HG02884 (cell line): Measurements from ENCODE around the gene TATDN2.

Experiments used
- ATAC-seq: cut with Tn5 transposase; IDR thresholded peaks from one replicate; pipeline ENCODE4 v1.9.1; 2021; ENCODE audit warnings: mild to moderate bottlenecking, moderate library complexity; ENCODE audit not compliant: unreplicated experiment

The TATDN2 gene

DNA sequence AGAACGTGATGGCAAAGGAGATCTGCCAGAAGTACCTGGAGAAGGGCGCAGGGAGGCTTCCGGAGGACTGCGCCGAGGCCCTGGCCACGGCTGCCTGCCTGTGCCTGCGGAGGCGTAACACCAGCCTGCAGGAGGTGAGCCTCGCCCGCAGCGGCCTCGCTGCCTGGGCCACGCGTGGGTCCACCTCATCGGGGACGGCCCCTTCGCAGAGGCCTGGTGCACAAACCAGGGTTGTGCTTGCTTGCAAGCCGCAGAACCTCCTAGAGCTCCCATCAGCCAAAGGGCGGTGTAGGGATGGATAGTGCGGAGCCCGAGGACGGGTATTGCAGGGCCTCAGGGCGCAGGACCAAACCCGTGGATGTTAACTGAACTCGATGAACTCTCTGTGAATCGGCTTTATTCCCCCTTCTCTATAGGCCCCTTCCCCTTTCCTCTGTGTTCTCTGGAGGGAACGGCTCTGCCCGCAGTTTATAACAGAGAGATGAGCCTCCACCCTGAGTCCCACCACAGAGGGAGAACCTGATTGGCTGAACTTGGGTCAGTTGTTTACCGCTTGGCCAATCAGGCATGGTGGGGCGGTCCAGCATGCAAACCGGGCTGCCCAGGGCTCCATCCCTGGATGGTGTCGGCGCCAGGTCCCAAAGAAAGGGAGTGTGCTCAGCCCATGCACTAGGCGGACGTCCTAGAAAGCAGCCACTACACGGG, 13.6 kb upstream of the TATDN2 start:
- no peak for ATAC-seq

GRCh38 chr3:10235551-10235950, 12.7 kb upstream of the TATDN2 start:
- no peak for ATAC-seq

- no peak for ATAC-seq
Measured at GRCh38 chr3:10238345-10239183, 9.7 kb upstream of the TATDN2 start.

DNA sequence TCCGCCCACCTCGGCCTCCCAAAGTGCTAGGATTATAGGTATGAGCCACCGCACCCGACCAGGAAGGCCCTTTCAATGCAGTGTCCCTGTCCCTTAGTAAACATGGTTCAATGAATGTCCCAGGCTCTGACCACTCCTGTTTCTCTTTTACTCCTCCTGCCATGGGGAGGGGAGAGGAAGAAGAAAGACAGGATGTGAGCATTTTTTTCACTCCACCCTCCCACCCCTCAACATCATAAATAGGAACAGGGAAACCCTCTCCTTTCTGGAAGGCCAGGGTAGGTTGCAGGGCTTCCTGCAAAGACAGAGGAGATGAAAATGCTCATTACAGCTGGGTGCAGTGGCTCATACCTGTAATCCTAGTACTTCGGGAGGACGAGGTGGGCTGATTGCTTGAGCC, 7.5 kb upstream of the TATDN2 start:
- ATAC-seq: no peak

DNA sequence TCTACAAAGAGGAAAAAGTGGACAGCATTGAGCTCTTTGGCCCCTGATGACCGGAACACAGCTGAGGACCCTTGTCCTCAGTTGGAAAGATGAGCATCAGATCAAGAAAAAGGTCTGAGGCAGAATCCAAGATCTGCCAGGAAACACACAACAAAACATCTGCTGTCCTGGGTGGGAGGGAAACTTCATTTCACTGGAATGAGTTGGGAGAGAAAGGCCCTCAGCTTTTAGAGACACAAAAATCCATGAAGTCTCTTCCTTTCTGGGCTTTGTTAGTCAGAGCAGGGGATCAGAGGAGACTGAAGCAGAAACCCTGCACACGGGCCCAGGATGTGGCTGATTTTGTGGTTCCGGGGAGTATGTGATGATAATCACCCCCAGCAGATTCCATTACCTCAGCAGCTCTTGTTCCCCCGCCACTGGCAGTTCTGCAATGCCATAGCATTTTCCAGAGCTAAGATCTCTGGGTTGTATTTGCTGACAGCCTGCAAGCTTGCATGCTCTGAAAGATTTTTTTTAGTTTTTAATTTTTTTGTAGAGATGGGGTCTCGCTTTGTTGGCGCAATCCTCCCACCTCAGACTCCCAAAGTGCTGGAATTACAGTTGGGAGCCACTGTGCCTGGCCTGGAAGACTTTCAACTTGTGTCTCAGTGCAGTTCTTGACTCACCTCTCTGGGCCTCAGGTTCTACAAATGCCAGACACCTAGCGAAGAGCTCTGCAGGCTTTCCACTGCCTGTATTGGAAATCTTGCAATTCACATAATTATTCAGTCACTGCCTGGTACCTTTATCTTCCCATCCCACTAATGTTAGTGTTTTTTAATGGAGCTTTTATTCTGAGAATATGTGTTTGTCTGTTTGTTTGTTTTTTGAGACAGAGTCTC, 5.8 kb upstream of the TATDN2 start:
- ATAC-seq: no peak

GRCh38 chr3:10244009-10244408, 4.2 kb upstream of the TATDN2 start:
- no peak for ATAC-seq

GRCh38 chr3:10245081-10245712, 3.1 kb upstream of the TATDN2 start:
- ATAC-seq: no peak

- no peak for ATAC-seq
Measured at GRCh38 chr3:10247679-10248183, 528 bp upstream of the TATDN2 start.

DNA sequence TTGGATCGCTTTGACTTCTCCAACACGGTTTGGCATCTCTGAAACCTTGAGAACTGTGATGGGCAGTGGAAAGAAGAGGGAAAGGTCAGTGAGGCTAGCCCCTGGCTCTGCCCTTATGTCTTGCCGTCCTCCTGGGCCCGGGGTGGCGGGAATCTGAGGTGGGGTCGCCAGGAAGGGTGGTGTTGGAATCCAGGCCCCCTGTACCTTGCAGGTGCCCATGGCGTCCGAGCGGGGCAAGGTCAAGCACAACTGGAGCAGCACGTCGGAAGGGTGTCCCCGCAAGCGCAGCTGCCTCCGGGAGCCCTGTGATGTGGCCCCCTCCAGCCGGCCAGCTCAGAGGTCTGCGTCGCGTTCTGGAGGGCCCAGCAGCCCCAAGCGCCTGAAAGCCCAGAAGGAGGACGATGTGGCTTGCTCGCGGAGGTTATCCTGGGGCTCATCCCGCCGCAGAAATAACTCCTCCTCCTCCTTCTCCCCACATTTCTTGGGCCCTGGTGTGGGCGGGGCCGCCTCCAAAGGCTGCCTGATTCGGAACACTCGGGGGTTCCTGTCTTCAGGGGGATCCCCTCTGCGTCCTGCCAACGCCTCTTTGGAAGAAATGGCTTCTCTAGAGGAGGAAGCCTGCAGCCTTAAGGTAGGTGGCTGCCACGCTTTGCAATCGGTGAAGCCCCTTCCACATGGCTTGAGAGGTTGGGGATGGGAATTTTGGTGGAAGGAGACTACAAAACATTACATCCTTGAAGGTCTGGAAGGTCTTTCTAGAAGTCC, 907 bp downstream of the TATDN2 start:
- no peak for ATAC-seq

GRCh38 chr3:10249833-10250232, 1.6 kb downstream of the TATDN2 start:
- no peak for ATAC-seq

DNA sequence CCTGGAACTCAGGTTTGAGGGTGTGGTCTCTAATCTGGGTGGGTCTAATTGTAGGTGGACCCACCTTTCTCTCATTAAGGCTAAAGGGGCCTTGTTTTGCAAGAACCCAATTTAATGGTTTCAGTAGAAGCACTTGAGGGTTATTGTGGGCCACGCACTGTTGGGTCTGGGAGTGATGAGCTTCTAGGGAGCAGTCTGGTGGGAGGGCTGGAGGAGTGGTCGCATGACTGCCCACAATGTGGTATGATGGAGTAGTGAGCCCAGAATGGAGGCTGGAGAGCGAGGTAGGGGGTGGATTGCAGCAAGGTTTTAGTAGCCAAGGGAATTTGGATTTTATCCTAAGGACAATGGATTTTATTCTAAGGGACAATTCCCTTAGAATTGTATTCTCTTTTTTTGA, 2.7 kb downstream of the TATDN2 start:
- no peak for ATAC-seq

DNA sequence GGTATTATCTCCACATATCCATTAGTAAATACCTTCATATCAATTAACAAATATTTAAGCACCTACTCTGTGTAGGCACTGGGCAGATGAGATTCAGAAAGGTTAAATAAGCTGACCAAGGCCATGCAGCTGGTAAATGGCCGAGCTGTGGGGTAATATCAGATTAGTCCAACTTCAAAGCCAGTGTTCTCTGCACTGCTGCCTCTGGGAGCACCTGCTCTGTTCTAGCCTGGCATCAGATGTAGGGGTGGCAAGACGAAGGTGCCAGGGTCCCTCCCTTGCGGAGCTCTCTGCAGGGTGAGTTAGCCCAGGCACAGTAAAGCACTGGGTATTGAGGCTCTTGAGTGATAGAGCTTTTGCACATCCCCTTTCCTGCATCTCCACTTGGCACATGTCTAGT, 5.5 kb downstream of the TATDN2 start:
- ATAC-seq: no peak

GRCh38 chr3:10255835-10256234, 7.6 kb downstream of the TATDN2 start:
- ATAC-seq: no peak

DNA sequence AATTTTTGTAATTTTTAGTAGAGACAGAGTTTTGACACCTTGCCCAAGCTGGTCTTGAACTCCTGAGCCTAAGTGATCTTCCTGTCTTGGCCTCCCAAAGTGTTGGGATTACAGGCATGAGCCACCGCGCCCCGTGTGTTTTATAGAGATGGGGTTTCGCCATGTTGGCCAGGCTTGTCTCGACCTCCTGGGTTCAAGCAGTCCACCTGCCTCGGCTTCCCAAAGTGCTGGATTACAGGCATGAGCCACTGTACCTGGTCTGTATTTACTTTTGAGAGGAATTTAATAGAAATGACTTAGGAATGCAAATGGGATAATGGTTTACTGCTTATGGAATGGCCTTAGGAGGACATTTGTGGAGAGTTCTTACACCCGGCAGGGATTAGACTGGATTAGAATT, 10.8 kb downstream of the TATDN2 start:
- ATAC-seq: no peak

DNA sequence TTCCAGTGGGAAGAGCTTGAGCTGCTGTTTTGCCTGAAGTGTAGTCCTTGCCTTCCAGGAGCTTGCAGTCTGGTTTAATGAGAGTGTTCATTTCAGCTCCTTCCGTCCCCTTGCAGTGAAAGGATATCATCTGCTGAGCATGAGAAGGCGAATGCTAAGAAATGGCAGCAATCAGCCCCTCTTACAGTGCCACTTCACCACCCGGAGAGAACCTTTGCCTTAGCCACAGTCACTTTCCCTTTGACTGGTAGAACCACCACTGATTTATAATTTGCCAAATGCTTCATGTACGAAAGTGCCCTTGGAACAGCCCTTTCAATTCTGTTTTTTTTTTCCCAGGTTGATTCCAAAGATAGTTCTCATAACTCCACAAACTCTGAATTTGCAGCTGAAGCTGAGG, 11.5 kb downstream of the TATDN2 start:
- no peak for ATAC-seq

- ATAC-seq: no peak
Measured at GRCh38 chr3:10260211-10260701, 12.0 kb downstream of the TATDN2 start.

DNA sequence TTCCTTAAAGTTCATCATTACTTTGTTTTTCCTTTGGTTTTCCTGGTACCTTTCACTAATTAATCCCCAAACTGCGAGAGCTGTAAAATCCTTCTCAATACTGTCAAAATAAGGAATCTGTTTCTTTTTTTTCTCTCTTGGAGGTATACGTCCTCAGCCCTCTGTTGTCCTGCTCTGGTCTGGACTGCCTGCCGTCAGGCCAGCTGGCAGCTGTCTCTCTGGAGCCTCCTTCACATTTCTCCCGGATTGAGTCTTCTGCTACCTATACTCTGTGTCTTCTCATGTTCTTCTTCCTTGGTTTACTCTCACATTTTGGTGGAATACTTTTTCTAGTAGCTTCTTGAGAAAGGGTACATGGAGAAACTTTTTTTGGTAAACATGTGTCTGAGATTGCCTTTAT, 13.8 kb downstream of the TATDN2 start:
- no peak for ATAC-seq

DNA sequence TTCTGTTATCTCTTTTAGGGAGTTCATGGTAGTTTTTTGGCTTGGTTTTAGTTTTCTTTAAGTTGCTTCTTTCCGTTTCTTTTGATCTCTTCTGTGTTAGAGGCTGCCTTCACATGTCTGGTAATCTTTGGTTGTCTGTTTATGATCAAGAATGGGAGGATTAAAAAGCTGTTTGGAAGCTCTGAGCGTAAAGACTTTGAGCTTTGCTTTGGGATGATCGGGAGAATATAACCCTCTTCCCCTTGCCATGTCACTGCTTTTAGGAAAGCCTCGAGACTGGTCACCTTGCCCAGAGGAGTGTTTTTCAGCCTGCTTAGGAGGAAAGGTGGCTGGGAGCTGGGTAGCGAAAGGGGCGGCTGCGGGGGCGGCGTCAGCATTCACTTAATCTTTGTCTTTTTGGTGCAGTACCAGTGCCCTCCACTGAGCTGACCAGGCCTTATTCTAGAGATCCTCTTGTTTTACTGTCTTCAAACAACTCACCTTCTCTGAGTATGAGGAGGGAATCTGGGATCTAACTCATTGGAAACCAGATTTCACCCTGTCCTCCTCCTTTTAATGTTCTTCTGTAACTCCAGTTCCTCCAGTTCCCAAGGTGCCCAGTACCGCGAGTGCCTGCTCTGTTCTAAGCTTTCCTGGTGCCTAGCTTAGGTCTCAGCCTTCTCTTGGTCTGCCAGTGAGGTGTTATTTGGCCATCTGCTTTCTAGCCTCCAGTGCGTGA, 15.5 kb downstream of the TATDN2 start:
- no peak for ATAC-seq

DNA sequence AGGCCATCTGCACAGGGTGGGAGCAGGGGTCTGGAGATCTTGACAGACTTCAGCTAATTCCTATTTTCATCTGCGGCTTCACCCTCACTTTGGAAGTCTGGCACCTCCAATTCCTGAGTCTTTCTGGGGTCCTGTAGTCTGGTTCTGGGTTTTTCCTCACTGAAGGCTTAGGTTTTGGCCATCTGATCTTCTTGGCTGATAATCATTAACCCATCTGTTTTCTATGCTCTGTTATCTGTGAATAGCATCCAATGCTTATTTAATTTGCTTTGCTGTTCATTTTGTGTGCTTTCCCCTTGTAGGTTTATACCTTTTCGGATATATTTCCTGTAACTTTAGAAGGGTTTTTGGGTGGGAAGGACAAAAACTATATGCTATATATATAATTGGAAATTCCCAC, 17.6 kb downstream of the TATDN2 start:
- ATAC-seq: no peak
